Esophagus muscularis mucosa (tissue), 4 donors: ENCODE data around the gene SUN3. TPM values are rescaled to one million over a fixed set of nuclear protein-coding genes. Genes with fewer than 3 reads are reported as not detected.

ENCODE experiments used
- DNase-seq: peaks from one replicate; pipeline ENCODE4 v3.0.0-alpha.2; 2017; ENCODE audit errors: extremely low spot score
- H3K27ac ChIP-seq, 4 donors: fragments of 200-600 bp; sonication (generic); replicated peaks in 1 of 4; 1 replicate in 3 of 4; 2 replicates in 1 of 4; pipeline ENCODE4 v1.5.1; 2016 to 2019; ENCODE audit warnings: mild to moderate bottlenecking in 1 of 4
- H3K27me3 ChIP-seq, 4 donors: fragments of 200-600 bp; sonication (generic); one replicate each; pipeline versions ENCODE4 v1.5.1 to v1.6.0; 2016 to 2019
- H3K36me3 ChIP-seq, 4 donors: fragments of 200-600 bp; sonication (generic); one replicate each; pipeline ENCODE4 v1.5.1; 2016 to 2019
- H3K4me1 ChIP-seq, 4 donors: fragments of 200-600 bp; sonication (generic); one replicate each; pipeline ENCODE4 v1.5.1; 2016 to 2019
- H3K4me3 ChIP-seq, 4 donors: fragments of 200-600 bp; sonication (generic); 1 replicate in 2 of 4; 2 replicates in 2 of 4; pipeline ENCODE4 v1.5.1; 2016 to 2019; ENCODE audit warnings: mild to moderate bottlenecking in 4 of 4, moderate library complexity in 1 of 4
- H3K9me3 ChIP-seq, 4 donors: fragments of 200-600 bp; sonication (generic); 1 replicate in 3 of 4; 2 replicates in 1 of 4; pipeline ENCODE4 v1.5.1; 2016 to 2019
- EP300 ChIP-seq: sonication (generic); formaldehyde crosslinking; IDR thresholded peaks from one replicate; pipeline ENCODE4 v1.6.1; 2017; ENCODE audit warnings: antibody characterized with exemption
- POLR2A ChIP-seq: fragments of 450-650 bp; IDR thresholded peaks from one replicate; pipeline ENCODE4 v1.6.1; 2017; ENCODE audit warnings: antibody characterized with exemption, moderate library complexity, mild to moderate bottlenecking, low read depth
- POLR2AphosphoS5 ChIP-seq, 2 donors: sonication (generic); formaldehyde crosslinking; IDR thresholded peaks; one replicate each; pipeline ENCODE4 v1.6.1; 2017; ENCODE audit warnings: antibody characterized with exemption in 2 of 2
- WGBS: methylation state at CpG from one replicate; pipeline ENCODE4 v1.1.5; 2018; 5-methylcytosine and 5-hydroxymethylcytosine counted together
- intact Hi-C: fragments of 100-400 bp; cut with DNase I; formaldehyde crosslinking; loops from one replicate; pipeline ENCODE4 v1.15.1; 2023
- total RNA-seq, 4 donors: library from RNA; depleted of rRNA; stranded (reverse); fragments of >200 nt; gene quantifications; one replicate each; pipeline versions ENCODE4 v1.1.0 to v1.2.1, GENCODE V29; 2016
- TF ChIP-seq, protein P1 (sequence below), 3 experiments: fragments of 200-600 bp in 2 of 3; fragments of 450-650 bp in 1 of 3; sonication (generic) in 2 of 3; IDR thresholded peaks; one replicate each; pipeline ENCODE4 v1.5.1; 2017 to 2019; ENCODE audit warnings: antibody characterized with exemption in 3 of 3, mild to moderate bottlenecking in 2 of 3, moderate library complexity in 1 of 3

SUN3 gene
- total RNA-seq, 4 donors from 2014 or later, result not detected

GRCh38 chr7:47967123-47967522, 61.8 kb downstream of the SUN3 start:
- DNase-seq, result no peak

DNA sequence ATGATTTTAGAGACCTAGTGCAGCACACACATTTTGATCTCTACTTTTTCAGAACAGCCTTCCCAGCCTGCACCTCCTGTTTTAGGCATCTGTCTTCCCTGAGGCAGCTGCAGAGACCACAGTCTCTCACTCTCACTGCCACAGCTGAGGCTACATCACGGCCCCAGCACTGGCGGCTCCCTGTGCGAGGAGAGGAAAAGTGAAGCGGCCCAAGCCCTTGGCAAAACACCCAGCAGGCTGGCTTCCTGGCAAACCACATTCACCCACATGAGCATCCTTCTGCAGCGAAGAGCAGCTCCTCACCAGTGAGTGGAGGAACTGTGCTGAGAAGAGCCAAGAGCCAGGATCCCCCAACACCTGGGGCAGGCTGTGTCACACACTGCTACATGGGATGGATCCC, 63.5 kb downstream of the SUN3 start:
- no peaks in the 10 kb centered on the region for H3K9me3 ChIP-seq
- peaks cover 0 to 2% (median 0%) of the 10 kb centered on the region in 4 donors for H3K4me1 ChIP-seq
- no peak for DNase-seq
- H3K27me3 ChIP-seq, result no peaks in the 10 kb centered on the region
- H3K27ac ChIP-seq, result no peak overlapping the region
- no peak overlapping the region for H3K4me3 ChIP-seq
- WGBS, result 89% methylated on average over 5 of the region's 5 CpGs
- intact Hi-C loops, result no loop called here
- H3K36me3 ChIP-seq, result peaks cover 61 to 93% (median 89%) of the 10 kb centered on the region in 4 donors
- TF ChIP-seq, protein P1, sequence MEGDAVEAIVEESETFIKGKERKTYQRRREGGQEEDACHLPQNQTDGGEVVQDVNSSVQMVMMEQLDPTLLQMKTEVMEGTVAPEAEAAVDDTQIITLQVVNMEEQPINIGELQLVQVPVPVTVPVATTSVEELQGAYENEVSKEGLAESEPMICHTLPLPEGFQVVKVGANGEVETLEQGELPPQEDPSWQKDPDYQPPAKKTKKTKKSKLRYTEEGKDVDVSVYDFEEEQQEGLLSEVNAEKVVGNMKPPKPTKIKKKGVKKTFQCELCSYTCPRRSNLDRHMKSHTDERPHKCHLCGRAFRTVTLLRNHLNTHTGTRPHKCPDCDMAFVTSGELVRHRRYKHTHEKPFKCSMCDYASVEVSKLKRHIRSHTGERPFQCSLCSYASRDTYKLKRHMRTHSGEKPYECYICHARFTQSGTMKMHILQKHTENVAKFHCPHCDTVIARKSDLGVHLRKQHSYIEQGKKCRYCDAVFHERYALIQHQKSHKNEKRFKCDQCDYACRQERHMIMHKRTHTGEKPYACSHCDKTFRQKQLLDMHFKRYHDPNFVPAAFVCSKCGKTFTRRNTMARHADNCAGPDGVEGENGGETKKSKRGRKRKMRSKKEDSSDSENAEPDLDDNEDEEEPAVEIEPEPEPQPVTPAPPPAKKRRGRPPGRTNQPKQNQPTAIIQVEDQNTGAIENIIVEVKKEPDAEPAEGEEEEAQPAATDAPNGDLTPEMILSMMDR (IDR thresholded peaks at IDR 0.05), result no peak

More at GRCh38 chr7:47967123-47967522, 61.8 kb downstream of the SUN3 start:
- TF ChIP-seq, protein P1 (IDR thresholded peaks at IDR 0.05), result no peak
- no peak for TF ChIP-seq POLR2A
- no peak for TF ChIP-seq POLR2AphosphoS5 (IDR thresholded peaks at IDR 0.05)
- no peak for TF ChIP-seq EP300
- Histone ChIP-seq H3K4me3 (no peak overlapping the region), H3K4me1 (peaks cover 0 to 13% (median 0%) of the 10 kb centered on the region in 4 donors), H3K36me3 (peaks cover 52 to 94% (median 85%) of the 10 kb centered on the region in 4 donors), H3K27ac (no peak overlapping the region), H3K9me3 (no peaks in the 10 kb centered on the region), H3K27me3 (no peaks in the 10 kb centered on the region)
- 80% methylated on average over 5 of the region's 5 CpGs for WGBS
- intact Hi-C loops, result no loop called here

GRCh38 chr7:47962262-47962661, 66.6 kb downstream of the SUN3 start:
- Histone ChIP-seq H3K4me3 (no peak overlapping the region), H3K27ac (no peak overlapping the region), H3K36me3 (peaks cover 54 to 67% (median 65%) of the 10 kb centered on the region in 4 donors), H3K9me3 (no peaks in the 10 kb centered on the region), H3K4me1 (no peaks in the 10 kb centered on the region), H3K27me3 (no peaks in the 10 kb centered on the region)
- TF ChIP-seq, protein P1 (IDR thresholded peaks at IDR 0.05), result no peak
- TF ChIP-seq EP300 (no peak), POLR2AphosphoS5 (IDR thresholded peaks at IDR 0.05) (no peak), POLR2A (no peak)
- intact Hi-C loops, result no loop called here
- WGBS, result 100% methylated on average over 3 of the region's 3 CpGs
- DNase-seq, result no peak

DNA sequence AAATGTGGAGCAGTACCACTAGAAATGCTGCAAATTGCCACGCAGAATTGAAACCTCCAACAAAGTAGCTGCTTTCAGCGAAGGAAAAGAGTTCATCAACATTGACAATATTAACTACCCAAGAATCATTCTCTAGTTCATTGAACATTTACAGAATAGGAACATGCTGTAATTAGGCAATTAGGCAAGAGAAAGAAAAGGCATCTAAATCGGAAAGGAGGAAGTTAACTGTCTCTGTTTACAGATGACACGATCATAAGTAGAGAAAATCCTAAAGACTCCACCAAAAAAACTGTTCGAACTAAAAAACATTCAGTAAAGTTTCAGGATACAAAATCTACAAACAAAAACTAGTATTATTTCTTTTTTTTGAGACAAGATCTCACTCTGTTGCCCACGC, 71.8 kb downstream of the SUN3 start:
- TF ChIP-seq, protein P1 (IDR thresholded peaks at IDR 0.05), result no peak
- TF ChIP-seq POLR2AphosphoS5 (IDR thresholded peaks at IDR 0.05), result no peak
- no peak for TF ChIP-seq EP300
- no peak for TF ChIP-seq POLR2A
- WGBS, result 76% methylated on average over 6 of the region's 6 CpGs
- Histone ChIP-seq H3K9me3 (no peaks in the 10 kb centered on the region), H3K4me1 (peaks cover 0 to 6% (median 0%) of the 10 kb centered on the region in 4 donors), H3K36me3 (peaks cover 10 to 46% (median 38%) of the 10 kb centered on the region in 4 donors), H3K27me3 (no peaks in the 10 kb centered on the region), H3K4me3 (no peak overlapping the region), H3K27ac (no peak overlapping the region)
- no peak for DNase-seq
- intact Hi-C loops, result no loop called here

DNA sequence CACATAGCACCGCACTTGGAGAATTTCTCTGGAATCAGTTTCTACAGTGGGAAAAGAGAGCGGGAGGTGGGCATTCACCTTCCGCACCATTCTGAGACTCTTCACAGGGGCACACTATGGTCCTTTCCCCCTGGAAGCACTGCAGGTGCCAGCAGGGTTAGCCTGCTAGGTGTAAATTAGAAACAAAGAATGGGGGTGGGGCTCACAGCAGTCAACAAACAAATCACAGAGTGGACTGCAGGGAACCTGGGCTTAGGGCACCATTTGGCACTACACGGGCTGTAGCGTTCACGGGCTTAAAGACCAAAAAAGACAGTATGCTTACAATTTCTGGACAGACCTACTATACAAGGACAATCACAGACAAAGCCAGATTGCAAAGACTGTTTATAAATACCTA, 72.7 kb downstream of the SUN3 start:
- H3K4me1 ChIP-seq, result peaks cover 0 to 6% (median 0%) of the 10 kb centered on the region in 4 donors
- no peaks in the 10 kb centered on the region for H3K9me3 ChIP-seq
- H3K27ac ChIP-seq, result no peak overlapping the region
- TF ChIP-seq EP300 (no peak), POLR2AphosphoS5 (IDR thresholded peaks at IDR 0.05) (no peak), POLR2A (no peak)
- TF ChIP-seq, protein P1 (IDR thresholded peaks at IDR 0.05), result no peak
- 82% methylated on average over 6 of the region's 6 CpGs for WGBS
- H3K27me3 ChIP-seq, result no peaks in the 10 kb centered on the region
- intact Hi-C loops, result no loop called here
- no peak overlapping the region for H3K4me3 ChIP-seq
- H3K36me3 ChIP-seq, result peaks cover 4 to 37% (median 29%) of the 10 kb centered on the region in 4 donors
- DNase-seq, result no peak
